ENCODE results near the gene TBC1D7. TPM values are rescaled to one million over a fixed set of nuclear protein-coding genes. Genes with fewer than 3 reads are reported as not detected.

Gene TBC1D7
- total RNA-seq, 2 experiments from 2014 or later: 21.3 to 23.8 TPM

- ATAC-seq (no peak), DNase-seq (no peak)
- TF ChIP-seq, protein P1, sequence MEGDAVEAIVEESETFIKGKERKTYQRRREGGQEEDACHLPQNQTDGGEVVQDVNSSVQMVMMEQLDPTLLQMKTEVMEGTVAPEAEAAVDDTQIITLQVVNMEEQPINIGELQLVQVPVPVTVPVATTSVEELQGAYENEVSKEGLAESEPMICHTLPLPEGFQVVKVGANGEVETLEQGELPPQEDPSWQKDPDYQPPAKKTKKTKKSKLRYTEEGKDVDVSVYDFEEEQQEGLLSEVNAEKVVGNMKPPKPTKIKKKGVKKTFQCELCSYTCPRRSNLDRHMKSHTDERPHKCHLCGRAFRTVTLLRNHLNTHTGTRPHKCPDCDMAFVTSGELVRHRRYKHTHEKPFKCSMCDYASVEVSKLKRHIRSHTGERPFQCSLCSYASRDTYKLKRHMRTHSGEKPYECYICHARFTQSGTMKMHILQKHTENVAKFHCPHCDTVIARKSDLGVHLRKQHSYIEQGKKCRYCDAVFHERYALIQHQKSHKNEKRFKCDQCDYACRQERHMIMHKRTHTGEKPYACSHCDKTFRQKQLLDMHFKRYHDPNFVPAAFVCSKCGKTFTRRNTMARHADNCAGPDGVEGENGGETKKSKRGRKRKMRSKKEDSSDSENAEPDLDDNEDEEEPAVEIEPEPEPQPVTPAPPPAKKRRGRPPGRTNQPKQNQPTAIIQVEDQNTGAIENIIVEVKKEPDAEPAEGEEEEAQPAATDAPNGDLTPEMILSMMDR (IDR thresholded peaks at IDR 0.05): no peak
- intact Hi-C loops (cut with micrococcal nuclease): no loop called here
- Mint-ChIP-seq H3K4me1 (ENCODE audit: low read depth) (peaks cover 21% of the 10 kb centered on the region), H3K27me3 (no peaks in the 10 kb centered on the region), H3K4me3 (no peak overlapping the region), H3K9me3 (no peaks in the 10 kb centered on the region), H3K27ac (no peak overlapping the region), H3K36me3 (ENCODE audit: low read depth) (peaks cover under 1% of the 10 kb centered on the region)
- CTCF ChIA-PET: no interaction called here
- POLR2A ChIA-PET: no interaction called here
Observed at GRCh38 chr6:13370623-13371022, 42.3 kb upstream of the TBC1D7 start.

GRCh38 chr6:13369591-13369990 lies 41.3 kb upstream of the TBC1D7 start:
- intact Hi-C loops (cut with micrococcal nuclease): no loop called here
- no peak overlapping the region for H3K4me3 Mint-ChIP-seq
- peaks cover 3% of the 10 kb centered on the region for H3K36me3 Mint-ChIP-seq (ENCODE audit: low read depth)
- TF ChIP-seq, protein P1 (IDR thresholded peaks at IDR 0.05): no peak
- H3K27me3 Mint-ChIP-seq: no peaks in the 10 kb centered on the region
- H3K27ac Mint-ChIP-seq: no peak overlapping the region
- POLR2A ChIA-PET: no interaction called here
- no peaks in the 10 kb centered on the region for H3K9me3 Mint-ChIP-seq
- CTCF ChIA-PET: no interaction called here
- ATAC-seq (no peak), DNase-seq (no peak)
- peaks cover 13% of the 10 kb centered on the region for H3K4me1 Mint-ChIP-seq (ENCODE audit: low read depth)

GRCh38 chr6:13368731-13369115 lies 40.4 kb upstream of the TBC1D7 start:
- ChIA-PET CTCF (interaction anchor here (1.3 to 1.5 kb wide), 2 partner anchors 31 to 36 kb away, joined by 3 read pairs; no protein-coding TSS in a partner anchor), POLR2A (no interaction called here)
- DNase-seq (no peak), ATAC-seq (no peak)
- intact Hi-C loops (cut with micrococcal nuclease): no loop called here
- Mint-ChIP-seq H3K9me3 (no peaks in the 10 kb centered on the region), H3K4me3 (no peak overlapping the region), H3K36me3 (ENCODE audit: low read depth) (peaks cover 8% of the 10 kb centered on the region), H3K27me3 (no peaks in the 10 kb centered on the region), H3K4me1 (ENCODE audit: low read depth) (peaks cover 8% of the 10 kb centered on the region), H3K27ac (no peak overlapping the region)
- TF ChIP-seq, protein P1 (IDR thresholded peaks at IDR 0.05): no peak

DNA sequence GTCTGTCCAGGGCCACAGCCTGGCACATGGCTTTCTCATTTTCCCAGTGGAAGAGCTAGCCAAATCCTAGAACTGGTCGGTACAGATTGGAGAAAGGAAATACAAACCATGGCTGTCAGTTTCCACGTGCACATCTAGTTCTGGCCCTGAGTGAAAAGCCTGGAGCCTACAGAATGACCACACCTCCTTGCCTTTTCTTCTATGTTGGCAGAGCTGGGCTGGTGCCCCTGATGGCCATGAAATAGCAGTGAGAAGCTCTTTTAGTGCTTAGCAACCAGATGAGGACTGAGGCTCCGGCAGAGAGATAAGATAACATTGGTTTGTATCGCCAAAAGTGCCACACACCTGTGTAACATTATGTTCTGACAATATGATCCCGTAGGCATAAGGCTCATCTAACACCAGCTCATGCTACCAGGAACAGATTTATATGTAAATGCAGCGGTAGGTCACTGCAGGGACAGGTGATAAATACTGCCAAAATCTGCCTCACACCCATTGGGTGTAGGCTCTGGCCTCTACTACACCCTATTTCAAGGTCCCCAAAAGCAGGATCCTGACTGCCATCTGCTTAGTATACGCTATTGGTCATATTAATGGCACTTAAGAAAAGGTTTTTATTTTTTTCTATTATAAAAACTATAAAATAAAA lies 39.9 kb upstream of the TBC1D7 start:
- Mint-ChIP-seq H3K9me3 (no peaks in the 10 kb centered on the region), H3K27me3 (no peaks in the 10 kb centered on the region), H3K27ac (no peak overlapping the region), H3K4me3 (no peak overlapping the region), H3K4me1 (ENCODE audit: low read depth) (peaks cover 3% of the 10 kb centered on the region), H3K36me3 (ENCODE audit: low read depth) (peaks cover 8% of the 10 kb centered on the region)
- no peak for ATAC-seq
- CTCF ChIA-PET: interaction anchor here (1.3 to 1.5 kb wide), 2 partner anchors 31 to 36 kb away, joined by 3 read pairs; no protein-coding TSS in a partner anchor
- intact Hi-C loops (cut with micrococcal nuclease): no loop called here
- TF ChIP-seq, protein P1 (IDR thresholded peaks at IDR 0.05): no peak
- POLR2A ChIA-PET: interaction anchor here (0.7 kb wide), 1 partner anchor 65 kb away, joined by 3 read pairs; no protein-coding TSS in a partner anchor
- DNase-seq: no peak

- Mint-ChIP-seq H3K4me1 (ENCODE audit: low read depth) (no peaks in the 10 kb centered on the region), H3K9me3 (no peaks in the 10 kb centered on the region), H3K4me3 (no peak overlapping the region), H3K36me3 (ENCODE audit: low read depth) (peaks cover 12% of the 10 kb centered on the region), H3K27me3 (no peaks in the 10 kb centered on the region), H3K27ac (no peak overlapping the region)
- ChIA-PET CTCF (interaction anchor here (1.3 to 1.5 kb wide), 2 partner anchors 30 to 35 kb away, joined by 3 read pairs; no protein-coding TSS in a partner anchor), POLR2A (no interaction called here)
- intact Hi-C loops (cut with micrococcal nuclease): no loop called here
- ATAC-seq: no peak
- no peak for DNase-seq
- TF ChIP-seq, protein P1 (IDR thresholded peaks at IDR 0.05): no peak
Observed at GRCh38 chr6:13367396-13367795, 39.1 kb upstream of the TBC1D7 start.

Measured in activated CD8-positive, alpha-beta T cell treated with anti-CD3 and anti-CD28 coated beads for 36 hours (primary cell).